ENCODE results near the gene CCNI.
A peak's percentile ranks its signal among the peaks of the same experiment; 100 is the strongest.

CCNI gene

GRCh38 chr4:77007358-77008230, 68.2 kb downstream of the CCNI start:
- peak in 1 of 2 experiments; percentile 26 for DNase-seq (ENCODE audit: low read depth in 2 of 2)

- DNase-seq (ENCODE audit: low read depth in 2 of 2) = no peak
Observed at GRCh38 chr4:77006753-77007353, 68.9 kb downstream of the CCNI start.

DNA sequence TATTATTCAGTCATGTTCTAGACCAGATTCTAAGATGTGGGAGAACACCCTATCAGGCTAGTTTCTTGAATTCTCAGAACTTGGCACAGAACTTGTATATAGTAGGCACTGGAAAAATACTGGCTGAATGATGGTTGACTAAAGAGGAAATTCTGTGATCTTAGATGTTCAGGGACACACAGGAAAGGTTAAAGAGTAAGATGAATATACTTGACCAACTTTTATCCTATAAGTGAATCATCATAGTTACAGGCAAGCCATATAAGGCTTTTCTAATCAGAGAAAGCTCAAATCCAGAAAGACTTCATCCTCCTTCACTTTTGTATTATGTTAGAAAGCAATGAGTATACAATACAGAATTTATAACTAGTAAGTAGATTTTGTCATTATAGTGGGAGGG, 72.4 kb downstream of the CCNI start:
- DNase-seq (ENCODE audit: low read depth in 2 of 2) = no peak

- no peak for DNase-seq (ENCODE audit: low read depth in 2 of 2)
Observed at GRCh38 chr4:77002321-77003107, 73.3 kb downstream of the CCNI start.

DNA sequence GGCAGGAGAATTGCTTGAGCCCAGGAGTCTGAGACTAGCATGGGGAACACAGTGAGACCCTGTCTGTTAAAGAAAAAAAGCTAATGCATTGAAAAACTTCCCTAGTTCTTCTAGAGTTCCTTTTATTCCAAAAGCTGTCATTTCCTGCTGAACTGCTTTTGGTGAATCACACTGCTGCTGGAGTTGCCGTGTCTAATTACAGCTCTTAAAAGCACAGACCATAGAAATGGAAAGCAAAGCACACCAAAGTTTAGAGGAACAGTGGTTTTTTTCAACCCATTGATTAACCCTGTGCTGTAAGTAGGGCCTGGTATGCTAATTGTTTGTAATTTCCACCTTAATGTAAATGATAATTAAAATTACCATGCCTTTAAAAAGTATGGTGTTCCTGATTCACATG, 73.9 kb downstream of the CCNI start:
- DNase-seq (ENCODE audit: low read depth in 2 of 2) = no peak

DNA sequence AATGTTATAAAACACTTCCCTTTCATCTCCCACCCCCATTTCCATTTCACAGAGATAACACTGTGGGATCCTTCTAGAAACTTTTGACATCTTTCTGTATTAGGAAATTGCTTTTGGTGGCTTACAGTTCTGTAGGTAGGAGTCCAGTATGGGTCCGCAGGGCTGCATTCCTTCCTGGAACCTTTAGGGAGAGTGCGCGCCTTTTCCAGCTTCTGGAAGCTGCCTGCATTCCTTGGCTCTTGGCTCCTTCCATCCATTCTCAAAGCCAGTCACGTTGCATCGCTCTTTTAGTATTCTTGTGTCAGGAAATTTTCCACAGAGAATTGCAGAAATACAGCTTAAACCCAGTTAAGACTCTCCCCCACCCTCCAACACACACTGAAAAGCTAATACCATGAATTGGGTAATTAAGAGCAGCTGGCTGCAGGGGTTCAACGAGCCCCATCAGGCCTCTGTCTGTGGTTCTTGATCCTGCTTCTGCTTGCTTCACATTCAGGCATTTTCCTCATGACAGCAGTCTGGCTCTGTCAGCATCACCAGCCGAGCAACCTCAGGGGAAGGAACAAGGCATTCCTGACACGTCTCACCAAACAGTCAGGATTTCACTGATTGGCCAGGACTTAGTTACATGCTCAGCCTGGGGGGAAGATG, 77.4 kb downstream of the CCNI start:
- no peak for DNase-seq (ENCODE audit: low read depth in 2 of 2)

- DNase-seq (ENCODE audit: low read depth in 2 of 2) = no peak
Observed at GRCh38 chr4:76997532-76997931, 78.3 kb downstream of the CCNI start.
